HG02870 (cell line): ENCODE data around the gene NFATC2.

Experiments used
- ATAC-seq: cut with Tn5 transposase; IDR thresholded peaks from one replicate; pipeline ENCODE4 v1.9.1; 2021; ENCODE audit warnings: mild to moderate bottlenecking, moderate library complexity; ENCODE audit not compliant: unreplicated experiment

Gene NFATC2

GRCh38 chr20:51381557-51381956 is 161.0 kb downstream of the NFATC2 start:
- no peak for ATAC-seq

DNA sequence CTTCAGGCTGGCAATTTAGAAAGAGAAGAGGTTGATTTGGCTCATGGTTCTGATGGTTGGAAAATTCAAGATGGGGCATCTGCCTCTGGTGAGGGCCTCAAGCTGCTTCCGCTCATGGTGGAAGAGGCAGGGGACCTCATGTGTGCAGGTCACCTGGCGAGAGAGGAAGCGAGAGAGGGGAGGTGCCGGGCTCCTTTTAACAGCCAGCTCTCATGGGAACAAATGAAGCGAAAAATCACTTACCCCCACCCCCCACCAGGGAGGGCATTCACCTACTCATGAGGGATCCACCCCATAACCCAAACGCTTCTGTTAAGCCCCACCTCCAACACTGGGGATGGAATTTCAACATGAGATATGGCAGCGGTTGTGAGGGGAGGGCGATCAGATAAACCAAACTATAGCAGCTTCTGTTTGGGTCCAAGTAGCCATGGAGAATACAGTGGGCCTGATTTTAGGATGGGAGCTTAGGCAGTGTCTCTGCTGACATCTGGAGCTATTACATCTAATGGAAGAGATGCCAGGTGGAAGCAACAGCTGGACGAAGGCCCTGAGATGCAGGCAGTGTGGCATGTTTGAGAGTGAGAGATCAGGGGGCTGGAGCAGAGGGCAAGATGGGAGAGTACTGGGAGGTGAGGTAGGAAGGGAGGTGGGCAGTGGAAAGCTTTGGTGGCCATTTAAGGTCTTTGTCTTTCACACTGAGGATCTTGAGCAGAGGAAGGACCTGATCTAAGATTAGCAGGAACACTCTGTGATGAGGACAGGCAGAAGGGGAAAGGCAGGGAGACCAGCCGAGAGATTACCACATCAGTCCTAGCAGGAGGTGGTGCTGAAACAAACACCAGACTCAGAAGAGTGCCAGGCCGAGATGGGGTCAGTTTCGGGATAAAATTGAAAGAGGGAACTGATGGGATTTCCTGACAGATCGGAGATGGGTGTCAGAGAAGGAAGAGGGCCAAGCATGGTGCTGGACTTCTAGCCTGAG is 161.8 kb downstream of the NFATC2 start:
- no peak for ATAC-seq

- ATAC-seq = no peak
Observed at GRCh38 chr20:51379601-51380341, 162.7 kb downstream of the NFATC2 start.

GRCh38 chr20:51378171-51378928 is 164.2 kb downstream of the NFATC2 start:
- ATAC-seq = no peak

- ATAC-seq = no peak
Observed at GRCh38 chr20:51377132-51377531, 165.4 kb downstream of the NFATC2 start.

- no peak for ATAC-seq
Observed at GRCh38 chr20:51376111-51376510, 166.4 kb downstream of the NFATC2 start.

GRCh38 chr20:51375561-51375960 is 167.0 kb downstream of the NFATC2 start:
- no peak for ATAC-seq

GRCh38 chr20:51374961-51375360 is 167.6 kb downstream of the NFATC2 start:
- no peak for ATAC-seq

DNA sequence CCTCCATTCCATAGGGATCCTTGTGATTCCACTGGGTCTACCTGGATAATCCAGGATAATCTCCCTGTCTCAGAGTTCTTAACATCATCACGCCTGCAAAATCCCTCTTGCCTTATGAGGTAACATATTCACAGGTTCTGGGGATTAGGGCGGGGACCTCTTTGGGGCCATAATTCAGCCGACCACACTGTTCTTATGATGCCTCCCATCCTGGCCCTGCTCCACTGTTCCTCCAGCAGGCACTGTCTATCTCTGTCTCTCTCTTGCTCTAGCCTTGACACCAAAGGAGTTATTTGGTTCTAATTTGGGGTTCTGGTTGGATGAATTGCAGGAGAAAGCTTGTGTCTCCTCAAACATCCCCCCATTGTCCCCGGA is 168.1 kb downstream of the NFATC2 start:
- ATAC-seq = no peak

- no peak for ATAC-seq
Observed at GRCh38 chr20:51373713-51374455, 168.6 kb downstream of the NFATC2 start.

- ATAC-seq = no peak
Observed at GRCh38 chr20:51372966-51373365, 169.6 kb downstream of the NFATC2 start.

DNA sequence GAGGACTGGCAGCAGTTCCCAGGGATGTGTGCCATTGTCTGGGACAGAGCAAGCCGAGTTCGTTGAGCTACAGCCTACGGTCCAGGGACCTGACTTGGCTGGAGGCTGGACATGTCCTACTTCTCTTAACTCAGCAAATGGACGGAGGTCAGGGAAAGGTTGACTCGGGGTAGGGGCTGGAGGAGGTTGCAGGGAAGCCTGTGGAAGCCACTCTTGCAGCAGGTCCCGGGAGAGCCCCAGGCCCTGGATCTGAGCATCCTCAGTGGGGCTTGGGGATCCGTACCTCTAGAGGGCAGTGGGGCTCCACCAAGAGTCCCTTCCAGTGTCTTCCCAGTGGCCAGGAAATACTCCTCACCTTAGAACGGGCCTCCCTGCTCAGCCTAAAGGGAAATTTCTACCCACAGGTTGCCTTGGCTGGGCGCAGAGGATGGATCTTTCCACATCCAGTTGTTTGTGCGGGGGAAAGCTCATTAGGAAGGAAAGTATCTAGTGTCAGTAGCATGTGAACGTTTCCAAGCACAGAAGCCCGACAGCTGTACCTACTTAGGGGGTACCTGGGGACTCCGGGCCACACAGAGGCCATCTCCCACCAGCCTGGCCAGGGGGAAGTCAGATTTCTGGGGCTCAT is 170.2 kb downstream of the NFATC2 start:
- peak; percentile 48 for ATAC-seq

DNA sequence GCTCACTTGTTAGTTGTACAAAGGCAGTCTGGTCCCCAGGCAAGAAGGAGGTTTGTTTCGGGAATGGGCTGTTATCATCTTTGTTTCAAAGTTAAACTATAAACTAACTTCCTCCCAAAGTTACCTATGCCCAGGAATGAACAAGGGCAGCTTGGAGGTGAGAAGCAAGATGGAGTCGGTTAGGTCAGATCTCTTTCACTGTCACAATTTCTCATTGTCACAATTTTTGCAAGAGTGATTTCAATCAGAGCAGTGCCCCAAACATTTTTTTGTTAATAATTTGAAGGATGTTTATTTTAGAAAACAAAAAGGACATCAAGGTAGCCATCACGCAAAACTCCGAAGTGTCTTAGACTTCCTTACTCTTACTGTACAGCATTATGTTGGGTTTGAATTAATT is 170.8 kb downstream of the NFATC2 start:
- ATAC-seq = no peak

- no peak for ATAC-seq
Observed at GRCh38 chr20:51369503-51369902, 173.0 kb downstream of the NFATC2 start.

DNA sequence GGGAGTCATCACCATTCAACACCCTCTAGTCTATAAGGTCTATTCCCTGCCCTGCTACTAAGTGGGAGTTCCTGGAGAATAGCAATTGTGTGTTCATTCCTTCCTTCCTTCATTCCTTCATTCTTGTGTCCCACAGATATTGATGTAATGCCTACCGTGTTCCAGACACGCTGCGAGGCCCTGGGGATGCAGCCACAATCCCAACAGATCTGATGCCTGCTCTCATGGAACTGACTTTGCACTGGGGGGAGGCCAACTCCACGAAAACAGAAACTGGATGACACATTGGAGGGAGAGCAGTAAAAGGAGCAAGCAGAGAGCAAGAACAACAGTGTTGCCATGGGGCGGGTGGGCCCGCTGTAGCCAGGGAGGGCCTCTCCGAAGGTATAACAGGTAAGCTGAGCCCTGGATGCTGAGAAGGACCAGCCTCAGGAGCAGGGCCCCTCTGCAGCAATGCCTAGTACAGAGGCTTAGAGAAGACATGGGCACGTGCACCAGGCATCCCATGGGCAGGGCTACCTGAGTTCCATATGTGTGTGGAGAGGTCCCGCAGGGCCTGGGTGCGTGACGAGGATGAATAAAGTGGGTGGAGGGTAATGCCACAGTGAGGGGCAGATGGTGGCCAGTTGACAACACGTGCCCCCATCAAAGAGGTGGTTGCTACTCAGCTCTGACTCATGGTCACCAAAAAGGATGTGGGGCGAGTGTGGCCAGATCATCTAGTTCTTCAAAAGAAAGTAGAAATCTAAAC is 173.9 kb downstream of the NFATC2 start:
- ATAC-seq = no peak

DNA sequence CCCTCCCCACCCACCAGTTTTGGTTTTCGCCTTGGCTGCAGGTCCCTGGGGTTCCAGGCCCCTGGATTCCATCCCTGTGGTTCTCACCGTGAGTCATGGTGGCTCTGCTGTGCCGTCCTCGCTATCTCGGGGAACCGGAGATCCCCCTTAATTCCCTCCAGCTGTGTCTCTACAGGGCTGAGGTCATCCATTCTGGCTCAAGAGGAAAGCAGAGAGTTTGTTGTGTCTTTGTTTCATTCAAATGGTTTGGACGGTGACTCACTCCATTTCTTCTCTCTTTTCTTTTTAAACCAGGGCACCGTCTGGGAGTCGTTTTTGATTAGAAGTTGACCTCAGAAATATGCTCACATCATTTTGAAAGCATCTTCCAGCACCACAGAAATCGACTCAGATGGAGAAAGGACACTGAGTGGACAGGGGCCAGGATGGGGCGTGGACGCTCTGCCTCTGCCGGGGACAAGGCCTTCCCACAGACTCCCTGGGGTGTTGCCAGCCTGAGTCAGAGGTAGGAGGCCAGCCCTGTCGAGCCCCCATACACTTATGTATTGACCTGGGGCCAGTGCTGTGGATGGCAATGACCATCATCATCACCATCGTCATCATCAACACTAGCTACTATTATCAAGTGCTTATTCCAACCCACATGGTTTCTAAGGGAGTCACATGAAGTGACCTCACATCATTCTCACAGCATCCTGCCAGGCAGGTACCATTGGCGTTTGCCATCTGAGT is 176.2 kb downstream of the NFATC2 start:
- no peak for ATAC-seq

DNA sequence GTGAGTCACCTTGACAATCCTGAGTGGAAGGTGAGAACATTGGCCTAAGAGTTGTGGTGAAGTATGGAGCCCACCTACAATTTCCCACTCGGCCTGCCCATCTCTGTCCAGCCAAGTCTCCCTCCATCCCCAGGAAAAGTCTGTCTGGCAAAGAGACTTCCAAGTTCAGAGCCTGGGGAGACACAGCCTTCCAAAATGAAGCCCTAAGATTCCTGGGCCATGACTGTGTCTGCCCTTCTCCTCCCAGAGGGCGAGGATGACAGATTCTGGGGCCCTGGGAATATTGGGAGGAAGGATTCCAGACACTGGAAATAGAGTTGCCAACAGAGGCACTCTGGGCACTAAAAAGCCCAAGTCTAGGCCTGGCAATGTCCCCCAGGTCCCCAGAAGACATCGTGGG is 176.8 kb downstream of the NFATC2 start:
- no peak for ATAC-seq

DNA sequence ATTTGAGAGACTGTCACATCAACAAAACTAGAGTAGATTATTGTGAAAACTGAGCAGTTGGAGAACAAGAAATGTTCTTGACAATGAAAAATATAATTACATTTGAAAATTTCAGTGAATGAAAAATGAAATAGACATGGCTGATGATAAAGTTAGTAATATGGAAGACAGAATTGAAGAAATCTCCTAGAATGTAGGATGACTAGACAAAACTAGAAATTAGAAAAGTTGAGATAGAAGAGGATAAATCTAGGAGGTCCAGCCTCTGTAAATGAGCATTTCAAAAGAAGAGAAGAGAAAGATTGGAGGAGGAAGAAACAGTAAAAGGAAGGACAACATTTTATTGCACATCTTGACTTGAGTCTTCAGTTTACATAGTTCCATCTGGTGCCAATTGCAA is 178.7 kb downstream of the NFATC2 start:
- no peak for ATAC-seq

- no peak for ATAC-seq
Observed at GRCh38 chr20:51363378-51363777, 179.1 kb downstream of the NFATC2 start.
